Islet of Langerhans (tissue), 1 donor: ENCODE results near the gene CCDC144A.
"Not testable (repeated sequence)": the region's sequence is repeated elsewhere in the genome, so short reads cannot be mapped to it uniquely, and the experiment has no call there.

ENCODE experiments used
- FAIRE-seq: peaks from one replicate; lab custom pipeline; 2011; peaks lifted over from hg19 to GRCh38; lab: Jason Lieb, UNC

CCDC144A gene

DNA sequence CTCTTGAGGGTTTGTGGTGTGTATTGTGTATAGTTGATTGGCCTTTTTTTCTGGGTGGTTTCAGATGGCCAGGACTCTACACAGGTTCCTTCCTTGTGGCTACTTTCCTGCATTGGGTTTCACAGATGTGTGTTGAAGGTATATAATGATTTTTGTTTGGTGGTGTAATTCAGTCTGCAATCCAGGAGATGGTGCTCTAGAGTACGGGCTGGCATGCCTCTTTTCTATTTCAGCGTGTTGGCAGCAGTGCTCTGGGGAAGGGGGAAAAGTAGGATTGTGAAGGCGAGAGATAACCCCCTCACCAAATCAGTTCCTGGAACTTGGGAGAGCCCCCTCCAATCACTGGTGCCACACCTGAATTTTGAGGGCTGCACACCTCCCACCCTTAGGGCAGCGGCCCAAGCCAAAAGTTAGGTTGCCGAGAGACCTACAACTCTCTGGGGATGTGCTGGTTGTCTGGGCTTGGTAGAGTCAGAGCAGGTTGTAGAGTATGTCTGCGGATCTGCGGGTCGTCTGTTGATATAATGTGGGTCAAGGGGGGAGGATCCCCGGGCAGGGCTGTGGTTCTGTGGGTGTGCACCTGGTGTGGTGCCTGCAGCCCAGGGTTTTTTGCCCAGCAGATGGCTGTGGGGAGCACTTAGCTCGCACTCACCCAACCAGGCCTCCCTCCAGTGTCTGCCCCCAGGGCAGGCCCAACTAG, 61.3 kb downstream of the CCDC144A start:
- not testable (repeated sequence) for FAIRE-seq

DNA sequence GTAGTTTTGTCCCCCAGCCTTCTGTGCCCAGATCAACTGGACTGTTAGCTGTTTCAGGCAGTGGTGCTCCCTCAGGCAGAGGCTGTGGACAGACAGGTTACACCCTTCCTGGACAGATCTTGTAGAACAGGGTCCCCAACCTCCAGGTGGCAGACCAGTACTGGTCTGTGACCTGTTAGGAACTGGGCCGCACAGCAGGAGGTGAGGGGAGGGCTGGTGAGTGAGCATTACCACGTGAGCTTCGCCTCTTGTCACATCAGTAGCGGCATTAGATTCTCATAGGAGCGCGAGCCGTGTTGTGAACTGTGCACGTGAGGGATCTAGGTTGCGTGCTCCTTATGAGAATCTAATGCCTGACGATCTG, 61.9 kb downstream of the CCDC144A start:
- not testable (repeated sequence) for FAIRE-seq

DNA sequence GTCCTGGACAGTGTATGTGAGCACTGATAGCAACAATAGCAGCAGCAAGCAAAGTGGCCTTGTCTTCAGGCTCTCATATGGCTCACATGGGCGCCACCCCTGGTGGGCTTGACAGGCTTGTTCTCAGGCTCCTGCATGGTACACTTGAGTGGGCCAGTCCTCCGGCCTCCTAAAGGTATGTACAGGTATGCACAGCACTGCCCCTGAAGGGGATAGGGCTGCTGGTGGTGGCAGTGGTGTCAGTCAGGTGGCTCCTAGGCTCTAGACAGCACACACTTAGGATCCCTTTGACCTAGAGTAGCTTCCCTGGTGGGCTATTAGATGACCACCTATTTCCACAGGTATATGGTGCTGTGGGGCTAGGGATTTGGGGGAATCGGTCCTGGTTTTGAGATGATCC, 67.5 kb downstream of the CCDC144A start:
- FAIRE-seq, result not testable (repeated sequence)

DNA sequence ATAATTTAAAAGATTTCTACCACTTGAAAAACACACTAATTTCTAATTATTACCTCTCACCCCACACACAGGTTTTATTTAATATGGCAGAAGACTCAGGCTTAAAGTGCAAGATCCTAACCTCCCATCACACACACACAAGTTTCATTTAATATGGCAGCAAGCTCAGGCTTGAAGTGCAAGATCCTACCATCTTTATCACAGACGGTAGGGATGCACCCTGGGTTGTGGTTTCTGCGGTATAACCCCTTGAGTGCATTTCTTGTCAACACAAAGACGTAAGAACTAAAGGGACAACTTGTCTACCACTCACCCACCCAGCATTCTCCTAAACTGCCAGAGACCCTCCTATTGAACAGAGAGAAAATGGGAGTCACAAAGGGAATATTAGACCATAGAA, 68.1 kb downstream of the CCDC144A start:
- not testable (repeated sequence) for FAIRE-seq

DNA sequence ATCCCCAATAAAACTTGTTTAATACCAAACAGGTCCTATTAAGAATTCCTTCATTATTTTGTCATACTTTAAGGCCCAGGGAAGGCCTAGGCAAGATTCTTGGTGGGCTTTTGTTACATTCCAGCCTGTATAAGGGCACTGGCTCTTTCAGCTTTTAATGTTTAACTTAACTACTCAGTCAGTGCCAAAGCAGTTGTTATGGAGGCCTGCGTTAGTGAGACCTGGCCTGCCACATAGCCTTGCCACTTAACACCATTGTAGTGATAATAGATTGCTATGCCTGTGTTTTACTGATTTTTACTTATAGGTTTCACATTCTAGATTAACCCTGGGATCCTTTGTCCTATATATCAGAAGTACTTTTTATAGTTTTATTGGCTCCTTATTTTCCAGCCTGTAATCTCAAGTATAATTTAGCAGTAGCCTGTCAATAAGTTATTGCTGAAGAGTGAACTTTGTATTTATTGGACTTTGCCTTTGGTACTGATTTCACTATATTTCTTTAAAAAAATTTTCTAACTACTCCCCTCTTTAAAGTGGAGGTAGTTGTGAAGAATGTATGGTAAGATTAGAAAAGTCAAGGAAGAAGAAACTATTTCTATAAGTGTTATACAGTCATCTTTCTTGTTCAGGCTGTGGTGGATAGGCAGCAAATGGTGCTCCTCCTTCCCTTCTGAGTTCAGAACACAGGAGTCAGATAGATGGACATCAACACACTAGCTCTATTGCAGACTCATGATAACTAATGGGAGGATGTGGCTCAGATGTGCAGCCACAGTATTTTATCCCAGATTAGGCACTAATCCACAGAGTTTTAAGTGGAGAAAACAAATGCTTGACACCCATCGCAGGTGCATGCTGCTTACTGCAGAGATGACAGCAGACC, 78.5 kb downstream of the CCDC144A start:
- FAIRE-seq, result not testable (repeated sequence)

DNA sequence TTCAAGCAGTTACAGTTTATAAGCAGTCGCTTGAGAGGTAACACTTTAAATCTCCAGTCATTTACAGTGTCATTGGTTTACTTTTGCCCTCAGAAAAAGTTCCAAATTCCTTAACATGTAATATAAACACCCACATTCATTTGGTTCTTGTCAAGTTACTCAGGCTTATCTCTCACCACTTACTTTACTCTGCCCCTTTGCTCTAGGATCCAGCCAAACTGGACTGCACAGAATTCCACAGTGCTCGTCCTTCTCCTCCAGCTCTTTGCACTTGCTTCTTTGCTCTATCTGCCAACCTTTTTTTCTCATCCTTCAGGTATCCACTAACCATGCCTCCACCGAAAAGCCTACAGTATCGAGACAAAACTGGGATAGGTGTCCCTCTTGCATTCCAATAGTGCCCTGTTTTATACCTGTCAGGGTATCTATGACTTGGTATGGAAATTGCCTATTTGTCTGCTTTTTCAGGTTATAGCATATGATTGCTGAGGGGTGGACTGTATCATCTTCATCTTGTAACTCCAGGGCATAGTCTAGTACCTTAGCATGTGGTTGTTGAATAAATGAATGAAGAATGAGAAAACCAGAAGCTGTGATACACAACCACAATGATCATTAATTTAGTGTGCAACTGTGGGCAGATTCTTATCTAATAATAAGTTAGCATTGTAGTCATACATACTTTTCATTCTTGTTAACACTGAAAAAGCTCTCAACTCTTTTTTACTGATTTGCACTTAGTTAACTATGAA, 82.5 kb downstream of the CCDC144A start:
- not testable (repeated sequence) for FAIRE-seq

DNA sequence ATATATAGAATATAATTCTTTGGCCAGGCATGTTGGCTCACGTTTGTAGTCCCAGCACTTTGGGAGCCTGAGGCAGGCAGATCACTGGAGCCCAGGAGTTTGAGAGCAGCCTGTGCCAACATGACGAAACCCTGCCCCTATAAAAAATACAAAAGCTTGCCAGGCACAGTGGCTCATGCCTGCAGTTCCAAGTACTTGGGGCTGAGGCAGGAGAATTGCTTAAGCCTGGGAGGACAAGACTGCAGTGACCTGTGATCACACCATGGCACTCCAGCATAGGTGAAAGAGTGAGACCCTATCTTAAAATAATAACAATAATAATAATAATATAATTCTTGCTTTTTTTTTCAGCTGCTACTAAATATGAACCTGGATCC, 83.1 kb downstream of the CCDC144A start:
- FAIRE-seq, result not testable (repeated sequence)

DNA sequence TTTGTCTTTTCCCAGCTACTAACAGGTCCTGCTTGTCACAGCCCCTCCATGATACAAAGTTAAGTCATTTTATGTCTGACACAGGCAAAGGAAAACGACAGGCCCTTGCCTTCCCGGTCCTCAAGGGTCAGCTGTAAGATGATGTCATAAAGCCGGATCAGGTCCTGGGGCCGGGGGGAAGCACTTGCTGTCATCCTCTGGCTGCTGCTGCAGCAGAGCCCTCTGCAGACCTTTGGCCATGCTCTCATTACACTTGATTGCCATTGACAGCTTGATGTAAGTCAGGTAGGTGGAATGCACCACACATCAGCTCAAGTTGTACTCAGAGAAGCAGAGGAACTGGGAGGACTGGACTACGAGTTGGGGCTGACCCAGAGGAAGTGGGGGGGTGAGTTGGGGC, 97.8 kb downstream of the CCDC144A start:
- FAIRE-seq, result not testable (repeated sequence)

DNA sequence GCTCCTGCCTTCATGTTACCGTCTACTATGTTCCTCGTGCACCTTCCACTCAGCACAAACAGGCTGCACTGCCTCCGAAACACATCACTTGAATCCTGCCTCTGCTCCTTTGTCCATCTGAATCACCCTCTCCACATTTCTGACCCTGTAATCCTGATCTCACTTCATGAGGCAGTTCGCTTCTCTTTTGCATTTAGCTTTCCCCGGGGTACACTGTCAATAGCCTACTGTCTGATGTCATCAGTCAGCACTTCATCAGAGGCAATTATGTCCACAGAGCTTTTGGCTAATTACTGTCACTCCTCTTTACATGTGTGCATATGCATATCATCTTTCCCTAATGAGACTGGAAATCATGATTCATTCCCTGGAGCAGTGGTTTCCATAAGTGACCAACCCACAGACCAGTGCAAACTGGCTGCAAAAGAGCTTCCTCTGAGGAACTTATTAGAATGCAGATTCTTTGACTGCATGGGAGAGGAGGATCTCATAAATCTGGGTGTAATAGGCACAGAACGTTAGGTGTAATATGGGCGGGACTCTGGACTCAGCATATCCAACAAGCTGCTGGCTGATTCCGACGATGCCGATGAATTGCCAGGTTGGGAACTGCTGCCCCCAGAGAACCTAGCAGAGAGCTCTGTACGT, 99.0 kb downstream of the CCDC144A start:
- FAIRE-seq, result not testable (repeated sequence)

DNA sequence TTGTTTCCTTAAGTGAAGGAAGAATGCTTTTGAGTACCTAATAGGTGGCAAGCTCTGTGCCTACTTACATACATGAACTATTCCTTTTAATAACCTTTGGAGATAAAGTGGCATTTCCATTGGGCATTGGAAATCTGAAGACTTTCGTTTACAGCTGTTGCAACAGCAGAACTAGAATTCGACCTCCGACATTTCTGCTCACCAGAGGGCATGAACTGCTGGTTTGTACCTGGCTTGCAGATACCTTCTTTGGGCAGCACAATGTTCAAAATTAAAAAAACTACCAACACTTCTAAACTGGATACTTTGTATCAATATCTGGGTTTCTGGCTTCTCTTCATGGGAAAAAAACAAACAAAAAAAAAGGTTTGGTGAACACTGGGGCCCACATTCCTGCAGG, 99.6 kb downstream of the CCDC144A start:
- not testable (repeated sequence) for FAIRE-seq

DNA sequence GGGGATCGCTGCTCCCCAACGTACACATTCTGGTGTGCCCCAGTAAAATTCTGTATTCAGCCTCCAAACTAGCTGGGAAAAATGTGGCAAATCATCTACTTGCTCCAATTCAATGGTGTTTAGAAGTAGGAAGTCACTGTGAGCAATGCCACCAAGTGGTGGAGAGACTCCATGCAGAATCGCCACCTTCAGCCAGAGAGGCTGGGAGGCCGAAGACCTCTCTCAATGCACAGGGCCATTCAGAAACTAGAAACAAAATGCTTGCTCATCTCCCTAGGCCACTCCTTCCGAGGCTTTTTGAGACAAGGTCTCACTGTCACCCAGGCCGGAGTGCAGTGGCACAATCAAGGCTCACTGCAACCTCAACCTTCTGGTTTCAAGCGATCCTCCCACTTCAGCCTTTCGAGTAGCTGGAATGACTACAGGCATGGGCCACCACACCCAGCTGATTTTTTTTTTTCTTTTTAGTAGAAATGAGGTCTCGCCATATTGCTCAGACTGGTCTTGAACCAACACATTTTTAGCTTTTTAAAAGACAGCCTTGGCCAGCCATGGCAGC, 100.4 kb downstream of the CCDC144A start:
- not testable (repeated sequence) for FAIRE-seq

DNA sequence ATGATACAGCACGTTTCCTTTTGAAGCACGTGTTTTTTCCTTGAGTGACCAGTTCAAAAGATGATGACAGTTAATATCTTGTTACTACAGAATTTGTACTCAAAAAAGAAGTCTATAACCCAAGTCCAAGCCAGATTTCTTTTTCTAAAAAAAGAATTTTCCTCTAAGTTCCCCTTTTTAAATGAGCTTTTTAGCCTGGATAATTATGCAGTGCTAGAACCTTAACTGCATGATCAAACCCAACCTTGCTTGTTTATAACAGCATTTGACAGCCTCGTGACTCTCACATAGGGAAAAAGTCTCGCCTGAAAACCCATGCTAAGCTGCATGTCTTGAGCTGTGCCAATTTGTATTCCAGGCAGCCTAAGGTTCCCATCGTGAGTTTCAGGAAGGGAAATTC, 104.2 kb downstream of the CCDC144A start:
- FAIRE-seq, result not testable (repeated sequence)

DNA sequence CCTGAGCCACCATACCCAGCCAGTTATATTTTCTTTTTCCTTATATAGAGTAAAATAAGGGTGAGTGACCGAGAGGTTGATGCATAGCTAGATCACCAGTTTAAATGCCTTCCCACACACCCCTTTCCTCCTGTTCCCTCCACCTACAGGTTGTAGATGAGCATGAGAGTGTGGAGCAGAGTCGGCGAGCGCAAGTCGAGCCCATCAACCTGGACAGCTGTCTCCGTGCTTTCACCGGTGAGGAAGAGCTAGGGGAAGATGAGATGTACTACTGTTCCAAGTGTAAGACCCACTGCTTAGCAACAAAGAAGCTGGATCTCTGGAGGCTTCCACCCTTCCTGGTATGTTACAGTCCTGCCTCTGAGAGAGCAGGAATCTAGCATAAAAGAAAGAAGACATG, 105.9 kb downstream of the CCDC144A start:
- FAIRE-seq, result not testable (repeated sequence)

DNA sequence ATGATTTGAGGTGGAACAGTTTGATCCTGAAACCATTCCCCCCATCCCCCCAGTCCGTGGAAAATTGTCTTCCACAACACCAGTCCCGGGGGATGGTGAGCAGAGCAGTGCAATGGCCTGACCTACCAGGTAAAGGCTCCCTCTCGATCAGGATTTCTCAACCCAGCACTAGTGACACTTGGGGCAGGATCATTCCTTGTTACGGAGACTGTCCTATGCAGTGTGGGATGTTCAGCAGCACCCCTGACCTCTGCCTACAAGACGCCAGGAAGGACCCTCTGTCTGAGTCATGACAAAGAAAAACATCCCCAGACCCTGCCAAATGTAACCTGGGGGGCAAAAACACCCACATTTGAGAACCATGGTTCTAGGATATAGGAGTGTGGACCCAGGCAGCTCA, 114.8 kb downstream of the CCDC144A start:
- FAIRE-seq, result not testable (repeated sequence)

DNA sequence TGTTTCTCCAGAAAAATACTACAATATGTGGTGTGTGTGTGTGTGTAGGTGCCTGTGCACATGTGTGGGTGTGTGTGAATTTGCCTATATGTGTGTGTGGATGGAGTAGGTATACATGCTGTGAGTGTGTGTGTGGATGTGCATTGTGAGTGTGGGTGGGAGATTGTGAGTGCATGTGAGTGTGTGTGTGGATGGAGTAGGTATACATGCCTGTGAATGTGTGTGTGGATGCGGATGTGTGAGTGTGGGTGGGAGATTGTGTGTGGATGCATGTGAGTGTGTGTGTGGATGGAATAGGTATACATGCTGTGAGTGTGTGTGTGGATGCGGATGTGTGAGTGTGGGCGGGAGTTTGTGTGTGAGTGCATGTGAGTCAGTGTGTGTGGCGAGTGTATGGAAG, 116.6 kb downstream of the CCDC144A start:
- not testable (repeated sequence) for FAIRE-seq

DNA sequence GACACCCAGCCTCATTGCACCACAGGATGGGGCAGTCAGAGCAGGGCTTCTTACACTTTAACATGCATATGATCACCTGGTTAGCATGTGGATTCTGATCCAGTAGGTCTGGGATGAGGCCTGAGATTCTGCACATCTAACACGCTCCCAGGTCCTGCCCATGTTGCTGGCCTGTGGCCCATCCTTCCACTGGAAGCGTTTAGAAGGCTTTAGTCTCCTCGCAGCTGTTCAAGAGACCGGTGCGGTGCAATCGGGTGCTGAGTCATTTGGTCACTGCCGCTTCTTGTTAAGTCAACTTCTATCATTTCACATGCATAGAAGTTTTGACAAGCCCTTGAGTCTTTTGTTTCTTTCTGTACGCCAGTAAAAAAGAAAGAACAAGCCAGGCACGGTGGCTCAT, 117.6 kb downstream of the CCDC144A start:
- not testable (repeated sequence) for FAIRE-seq

DNA sequence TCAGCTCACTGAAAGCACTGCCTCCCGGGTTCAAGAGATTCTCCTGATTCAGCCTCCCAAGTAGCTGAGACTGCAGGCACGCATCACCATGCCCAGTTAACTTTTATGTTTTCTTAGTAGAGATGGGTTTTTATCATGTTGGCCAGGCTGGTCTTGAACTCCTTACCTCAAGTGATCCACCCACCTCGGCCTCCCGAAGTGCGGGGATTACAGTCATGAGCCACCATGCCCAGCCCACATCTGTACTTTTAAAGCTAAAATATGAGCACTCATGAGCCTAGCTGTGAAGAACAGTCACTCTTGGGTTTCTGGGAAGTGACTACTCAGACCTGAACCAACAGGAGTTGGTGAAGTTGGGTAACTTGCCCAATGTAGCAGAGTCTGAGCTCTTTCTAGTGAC, 120.2 kb downstream of the CCDC144A start:
- FAIRE-seq, result not testable (repeated sequence)

DNA sequence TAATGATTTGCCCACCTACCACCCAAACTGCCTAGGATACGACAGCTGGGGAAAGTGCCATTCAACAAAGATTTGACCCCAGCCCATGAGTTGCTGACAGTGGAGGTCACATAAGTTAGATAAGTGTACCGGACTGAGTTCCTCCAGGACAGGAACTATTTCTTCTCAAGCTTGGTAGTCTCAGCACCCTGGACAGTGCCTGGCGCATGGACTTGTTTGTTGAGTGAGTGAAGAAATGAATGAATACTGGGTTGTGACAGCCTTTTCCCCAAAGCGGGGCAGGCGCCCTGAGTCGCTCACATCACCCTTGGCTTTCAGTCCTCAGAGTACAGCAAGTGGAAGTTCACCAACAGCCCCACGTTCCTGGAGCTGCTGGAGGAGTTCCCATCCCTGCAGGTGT, 122.1 kb downstream of the CCDC144A start:
- not testable (repeated sequence) for FAIRE-seq

DNA sequence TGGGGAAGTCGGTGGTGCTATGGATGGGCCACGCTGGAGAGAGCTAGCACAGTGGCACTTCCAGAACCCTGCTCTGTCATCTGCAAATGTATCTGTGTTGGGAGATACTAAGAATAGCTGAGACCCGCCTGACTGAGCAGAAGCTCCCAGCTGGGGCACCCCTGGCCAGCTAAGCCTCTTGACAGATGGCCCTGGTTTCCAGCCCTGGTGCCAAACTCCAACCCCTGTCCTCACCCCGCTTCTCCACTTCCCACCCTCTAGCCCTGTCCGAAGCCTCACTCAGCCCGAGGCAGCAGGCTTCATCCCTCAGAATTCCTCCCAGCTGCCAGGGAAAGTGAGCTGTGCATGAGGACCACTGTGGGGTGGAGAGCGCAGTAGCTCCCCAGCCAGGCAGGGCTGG, 124.4 kb downstream of the CCDC144A start:
- FAIRE-seq, result no peak

DNA sequence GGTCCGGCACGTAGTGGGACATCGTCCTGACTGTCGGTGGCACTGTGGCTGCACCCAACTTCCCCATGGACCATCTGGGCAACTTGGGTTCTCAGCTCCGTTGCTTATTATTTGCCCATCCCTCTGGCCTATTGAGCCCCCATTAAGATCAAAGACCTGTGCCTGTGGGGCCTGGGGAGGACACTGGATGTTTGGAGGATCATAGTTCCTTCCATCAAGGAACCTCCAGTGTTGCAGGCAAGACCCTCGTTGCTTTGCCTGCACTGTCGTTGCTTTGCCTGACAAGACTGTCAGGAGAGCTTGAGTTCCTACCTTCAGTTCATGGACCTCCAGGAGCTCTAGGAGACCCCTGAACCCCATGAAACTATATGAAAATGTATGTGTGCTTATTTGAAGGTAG, 127.2 kb downstream of the CCDC144A start:
- no peak for FAIRE-seq

DNA sequence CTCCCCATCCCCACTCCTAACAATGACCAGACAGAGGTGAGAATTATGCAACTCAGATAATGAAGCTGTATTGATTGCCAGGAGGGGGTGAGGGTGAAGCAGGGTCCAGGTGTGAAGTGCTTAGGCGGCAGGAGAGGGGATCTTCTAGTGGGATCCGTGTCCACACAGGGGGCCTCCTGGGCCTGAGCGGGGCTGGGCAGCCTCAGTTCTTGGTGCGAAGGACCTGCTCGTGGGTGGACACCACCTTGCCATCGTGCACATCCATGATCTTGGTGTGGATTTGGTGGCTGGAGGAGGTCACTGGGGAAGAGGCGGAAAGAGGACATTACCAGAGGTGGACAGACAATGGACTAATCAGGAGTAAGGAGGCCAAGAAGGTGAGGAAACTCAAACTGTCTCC, 127.9 kb downstream of the CCDC144A start:
- FAIRE-seq, result not testable (repeated sequence)

DNA sequence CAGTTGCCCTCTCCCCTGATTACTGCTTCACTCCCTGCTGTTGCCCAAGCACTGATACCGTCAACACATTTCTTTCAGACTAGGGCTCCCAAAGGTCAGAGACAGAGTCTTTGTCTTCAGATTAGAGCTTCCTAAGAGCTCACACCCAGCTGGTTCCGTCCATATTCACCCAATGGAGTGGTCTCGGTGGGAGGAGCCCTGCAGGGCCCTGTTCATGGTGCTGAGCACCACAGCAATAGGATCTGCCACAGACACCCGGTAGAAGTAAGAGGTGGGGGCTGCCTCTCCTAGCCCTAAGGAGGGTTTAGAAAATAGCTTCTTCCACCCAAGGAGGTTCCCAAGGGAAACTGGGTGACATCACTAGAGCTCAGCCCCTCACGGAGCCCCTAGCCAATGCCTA, 128.3 kb downstream of the CCDC144A start:
- FAIRE-seq, result no peak
